Heart right ventricle (tissue), 16 donors: ENCODE measurements around the gene BRIP1. TPM values are rescaled to one million over a fixed set of nuclear protein-coding genes. Genes with fewer than 3 reads are reported as not detected.
"Not testable (repeated sequence)": the region's sequence is repeated elsewhere in the genome, so short reads cannot be mapped to it uniquely, and the experiment has no call there.

Experiments used
- ATAC-seq, 8 donors: fragments of 200-7000 bp; cut with Tn5 transposase; one replicate each; pipeline ENCODE4 v1.9.1; 2020; ENCODE audit warnings: mild to moderate bottlenecking in 8 of 8, moderate library complexity in 8 of 8, moderate number of reproducible peaks in 1 of 8
- DNase-seq, 2 donors: peaks; one replicate each; pipeline ENCODE4 v3.0.0-alpha.2; 2020
- H3K27ac ChIP-seq, 10 donors: fragments of 200-600 bp; sonication (generic) in 2 of 10; one replicate each; pipeline versions ENCODE4 v1.5.0 to v1.8.0; 2020 to 2022; ENCODE audit warnings: mild to moderate bottlenecking in 3 of 10
- H3K27me3 ChIP-seq, 7 donors: fragments of 200-600 bp; one replicate each; pipeline ENCODE4 v1.8.0; 2021 to 2022; ENCODE audit warnings: mild to moderate bottlenecking in 2 of 7
- H3K36me3 ChIP-seq, 9 donors: fragments of 200-600 bp; sonication (generic) in 1 of 9; one replicate each; pipeline versions ENCODE4 v1.5.0 to v1.8.0; 2020 to 2022; ENCODE audit warnings: mild to moderate bottlenecking in 2 of 9
- H3K4me1 ChIP-seq, 9 donors: fragments of 200-600 bp; sonication (generic) in 1 of 9; one replicate each; pipeline versions ENCODE4 v1.5.0 to v1.8.0; 2020 to 2022; ENCODE audit warnings: mild to moderate bottlenecking in 4 of 9
- H3K4me3 ChIP-seq, 10 donors: fragments of 200-600 bp; sonication (generic) in 2 of 10; one replicate each; pipeline versions ENCODE4 v1.5.0 to v1.8.0; 2020 to 2022; ENCODE audit warnings: mild to moderate bottlenecking in 7 of 10, moderate library complexity in 2 of 10
- H3K9me3 ChIP-seq, 11 donors: fragments of 200-600 bp in 10 of 11; sonication (generic) in 2 of 11; one replicate each; pipeline versions ENCODE4 v1.5.0 to v1.8.0; 2013 to 2022; ENCODE audit warnings: mild to moderate bottlenecking in 2 of 11, control low read depth in 1 of 11, moderate library complexity in 1 of 11
- CTCF ChIP-seq, 9 donors: fragments of 200-600 bp; sonication (generic) in 2 of 9; IDR thresholded peaks; one replicate each; pipeline versions ENCODE4 v1.5.0 to v1.8.0; 2021 to 2022; ENCODE audit warnings: antibody characterized with exemption in 9 of 9, mild to moderate bottlenecking in 5 of 9, moderate library complexity in 1 of 9
- WGBS, 2 donors: extraction: QIAGEN DNeasy Blood & Tissue Kit; methylation state at CpG; one replicate each; pipeline ENCODE4 v1.1.7; 2013; ENCODE audit warnings: inconsistent platforms in 1 of 2; 5-methylcytosine and 5-hydroxymethylcytosine counted together
- intact Hi-C, 10 donors: fragments of 100-400 bp; cut with DNase I; formaldehyde crosslinking; loops; one replicate each; pipeline versions ENCODE4 v1.11.1 to v1.14.2; 2022
- polyA plus RNA-seq, 2 donors: library from polyadenylated mRNA; stranded (reverse); fragments of 200-250 nt; gene quantifications; one replicate each; pipeline ENCODE4 v1.2.3, GENCODE V29; 2013
- total RNA-seq, 10 donors: library from RNA; stranded (reverse); fragmentation: NEBNext Ultra II Directional in 3 of 10; extraction: Animal tissue kit (Norgen Biotek cat#: 25700) in 3 of 10; gene quantifications; one replicate each; pipeline versions ENCODE4 v1.2.1 to v1.2.4, GENCODE V29; 2021 to 2023
- donor health status: Arrhythmogenic right ventricular cardiomyopathy.
- donor health status: ischemic (EF 13 %, LVEDD 7.1; RV severe dilation, severe dysfunction).
- donor health status: healthy with polysubstance abuse.
- donor health status: DM: no; HTN: yes; CAD: no.
- donor health status: DM: no; HTN: no; CAD: no.
- donor health status: ischemic (EF 25% LVEDD 6.9; RV normal size, moderate dysfunction).
- donor health status: ischemic (EF 25% LVEDD 5.7; RV mildly dilated, moderate dysfunction).
- donor health status: healthy.
- donor health status: DM: yes; HTN: yes; CAD: no.
- donor health status: Ischemic cardiomyopathy.
- donor health status: ischemic (EF 35%, LVEDD 5.7; RV mildly dilated, moderate dysfunction).
- donor health status: nonischemic (EF 11% LVEDD 7.7; RV severe dilation, severe dysfunction).
- donor health status: DM: yes; HTN: yes; CAD: no.
- donor health status: PGD.
- donor health status: ischemic (EF 29% LVEDD 5.4; RV normal size, mild dysfunction).
- donor health status: nonischemic (EF 23%, LVEDD 6.1; RV moderate dilation, normal function).

Gene BRIP1
- total and polyA plus RNA-seq, 12 donors, result 0.03 to 2.1 (median 0.22) TPM; not detected in 1

DNA sequence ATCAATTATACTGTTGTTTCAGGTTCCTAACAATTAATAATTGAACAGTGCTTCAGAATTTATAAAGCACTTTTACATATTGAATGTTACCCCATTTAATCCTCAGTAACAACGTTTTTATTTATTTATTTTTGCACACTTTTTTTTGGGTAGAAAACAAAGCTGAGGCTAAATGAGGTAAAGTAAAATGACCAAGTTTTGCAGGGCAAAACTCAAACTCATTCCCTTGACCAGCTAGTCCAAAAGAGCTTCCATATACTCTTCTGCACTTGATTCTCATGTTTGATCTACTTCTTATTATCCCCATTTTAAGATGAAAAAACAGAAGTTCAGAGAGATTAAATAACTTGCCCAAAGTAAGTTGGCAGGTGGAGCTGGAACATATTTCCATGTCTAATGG lies 191.2 kb downstream of the BRIP1 start:
- DNase-seq (no peak), ATAC-seq (no peak)
- WGBS, 2 donors, result 49 to 64% methylated on average over 1 of the region's 1 CpG
- Histone ChIP-seq H3K9me3 (no peaks in the 10 kb centered on the region), H3K4me1 (no peaks in the 10 kb centered on the region), H3K27me3 (peaks cover 0 to 7% (median 0%) of the 10 kb centered on the region in 7 donors), H3K4me3 (no peak overlapping the region), H3K36me3 (no peaks in the 10 kb centered on the region), H3K27ac (no peak overlapping the region)
- TF ChIP-seq CTCF (IDR thresholded peaks at IDR 0.05), result no peak
- intact Hi-C loops, result no loop called here

DNA sequence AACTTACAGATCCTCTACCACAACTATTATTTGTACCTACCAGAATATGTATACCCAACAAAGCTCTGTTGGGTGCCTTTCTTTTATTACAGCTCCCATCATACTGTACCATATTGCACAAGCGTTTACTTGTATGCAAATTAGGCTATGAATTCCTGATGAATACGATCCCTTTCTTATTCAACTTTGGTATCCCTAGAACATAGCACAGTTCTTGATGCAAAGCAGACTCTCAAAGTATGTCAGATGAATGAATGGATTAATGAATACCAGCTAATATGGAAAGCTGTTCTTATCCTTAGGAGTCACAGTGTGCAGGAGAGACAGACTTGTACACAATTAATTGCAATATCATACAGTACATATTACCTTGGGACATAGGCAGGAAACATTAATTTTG lies 192.6 kb downstream of the BRIP1 start:
- no peaks in the 10 kb centered on the region for H3K4me1 ChIP-seq
- no peaks in the 10 kb centered on the region for H3K9me3 ChIP-seq
- ATAC-seq, result no peak
- H3K27ac ChIP-seq, result no peak overlapping the region
- intact Hi-C loops, result no loop called here
- H3K36me3 ChIP-seq, result no peaks in the 10 kb centered on the region
- no peak for TF ChIP-seq CTCF (IDR thresholded peaks at IDR 0.05)
- DNase-seq, result no peak
- 83 to 86% methylated on average over 2 of the region's 2 CpGs for WGBS, 2 donors
- no peak overlapping the region for H3K4me3 ChIP-seq
- H3K27me3 ChIP-seq, result peaks cover 0 to 7% (median 0%) of the 10 kb centered on the region in 7 donors

DNA sequence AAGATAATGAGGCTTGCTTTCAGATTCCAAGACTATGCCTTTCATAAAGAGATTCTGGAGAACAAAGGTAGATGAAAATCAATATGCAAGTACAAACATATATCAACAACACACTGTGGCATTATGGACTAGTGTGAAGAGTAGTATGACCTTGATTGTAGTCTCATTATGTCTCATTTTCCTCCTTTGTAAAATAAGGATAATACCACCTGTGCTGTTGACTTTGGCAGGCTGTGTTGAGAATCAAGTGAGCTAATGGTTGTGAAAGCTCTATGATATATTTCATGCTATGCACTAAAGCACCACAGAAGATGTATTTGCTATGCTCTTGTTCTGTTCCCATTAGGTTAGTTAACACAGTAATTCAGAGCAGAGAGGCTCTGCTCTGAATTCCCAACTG lies 193.8 kb downstream of the BRIP1 start:
- Histone ChIP-seq H3K4me3 (no peak overlapping the region), H3K27ac (no peak overlapping the region), H3K36me3 (no peaks in the 10 kb centered on the region), H3K9me3 (peaks cover 0 to 1% (median 0%) of the 10 kb centered on the region in 11 donors), H3K27me3 (peaks cover 0 to 7% (median 0%) of the 10 kb centered on the region in 7 donors), H3K4me1 (no peaks in the 10 kb centered on the region)
- no peak for TF ChIP-seq CTCF (IDR thresholded peaks at IDR 0.05)
- DNase-seq (no peak), ATAC-seq (no peak)
- intact Hi-C loops, result no loop called here

- no peak overlapping the region for H3K4me3 ChIP-seq
- no peak for TF ChIP-seq CTCF (IDR thresholded peaks at IDR 0.05)
- no peak for DNase-seq
- no peak for ATAC-seq
- H3K27ac ChIP-seq, result no peak overlapping the region
- H3K27me3 ChIP-seq, result peaks cover 0 to 3% (median 0%) of the 10 kb centered on the region in 7 donors
- H3K4me1 ChIP-seq, result no peaks in the 10 kb centered on the region
- H3K9me3 ChIP-seq, result peaks cover 0 to 8% (median 0%) of the 10 kb centered on the region in 11 donors
- no peaks in the 10 kb centered on the region for H3K36me3 ChIP-seq
- 84% methylated on average over 3 of the region's 3 CpGs for WGBS, 2 donors
- intact Hi-C loops, result no loop called here
Observed at GRCh38 chr17:61668486-61668885, 194.8 kb downstream of the BRIP1 start.

DNA sequence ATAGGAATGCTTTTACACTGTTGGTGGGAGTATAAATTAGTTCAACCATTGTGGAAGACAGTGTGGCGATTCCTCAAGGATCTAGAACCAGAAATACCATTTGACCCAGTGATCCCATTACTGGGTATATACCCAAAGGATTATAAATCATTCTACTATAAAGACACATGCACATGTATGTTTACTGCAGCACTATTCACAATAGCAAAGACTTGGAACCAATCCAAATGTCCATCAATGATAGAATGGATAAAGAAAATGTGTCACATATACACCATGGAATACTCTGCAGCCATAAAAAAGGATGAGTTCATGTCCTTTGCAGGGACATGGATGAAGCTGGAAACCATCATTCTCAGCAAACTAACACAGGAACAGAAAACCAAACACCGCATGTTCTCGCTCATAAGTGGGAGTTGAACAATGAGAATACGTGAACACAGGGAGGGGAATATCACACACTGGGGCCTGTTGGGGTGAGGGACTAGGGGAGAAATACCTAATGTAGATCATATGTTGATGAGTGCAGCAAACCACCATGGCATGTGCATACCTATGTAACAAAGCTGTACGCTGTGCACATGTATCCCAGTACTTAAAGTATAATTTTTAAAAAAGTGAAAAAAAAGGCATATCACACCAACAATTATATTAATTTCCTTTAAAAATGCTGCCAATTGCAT lies 196.8 kb downstream of the BRIP1 start:
- WGBS, 2 donors, result 93 to 95% methylated on average over 4 of the region's 5 CpGs
- H3K4me1 ChIP-seq, ATAC-seq: not testable (repeated sequence)

More for the DNA sequence above, 196.8 kb downstream of the BRIP1 start:
- intact Hi-C loops, H3K27ac ChIP-seq, H3K27me3 ChIP-seq, H3K4me3 ChIP-seq, H3K36me3 ChIP-seq, DNase-seq, H3K9me3 ChIP-seq: not testable (repeated sequence)
